ENCODE measurements around the gene RFPL3.

GRCh38 chr22:32318361-32318760, 39.3 kb upstream of the RFPL3 start:
- TF ChIP-seq CTCF (IDR thresholded peaks at IDR 0.05; ENCODE audit: low read depth, low read length) (no peak), POLR2A (IDR thresholded peaks at IDR 0.05; ENCODE audit: extremely low read depth, insufficient read length) (no peak)
